OCI-LY1 (cell line): ENCODE data around the gene AICDA.

Experiments
- EZH2 ChIP-seq: fragments of 200-600 bp; sonication (generic), shearing (Covaris generic); IDR thresholded peaks from 2 replicates; pipeline ENCODE4 v1.8.0; 2017; ENCODE audit warnings: borderline replicate concordance, mixed run types, mild to moderate bottlenecking, antibody characterized with exemption, low read length, moderate library complexity, mixed read lengths
- TF ChIP-seq, protein P1 (sequence below): fragments of 200-600 bp; sonication (generic), shearing (Covaris generic); IDR thresholded peaks from 2 replicates; pipeline ENCODE4 v1.5.1; 2017; ENCODE audit warnings: mild to moderate bottlenecking, antibody characterized with exemption, low read length, moderate library complexity, mixed read lengths

DNA sequence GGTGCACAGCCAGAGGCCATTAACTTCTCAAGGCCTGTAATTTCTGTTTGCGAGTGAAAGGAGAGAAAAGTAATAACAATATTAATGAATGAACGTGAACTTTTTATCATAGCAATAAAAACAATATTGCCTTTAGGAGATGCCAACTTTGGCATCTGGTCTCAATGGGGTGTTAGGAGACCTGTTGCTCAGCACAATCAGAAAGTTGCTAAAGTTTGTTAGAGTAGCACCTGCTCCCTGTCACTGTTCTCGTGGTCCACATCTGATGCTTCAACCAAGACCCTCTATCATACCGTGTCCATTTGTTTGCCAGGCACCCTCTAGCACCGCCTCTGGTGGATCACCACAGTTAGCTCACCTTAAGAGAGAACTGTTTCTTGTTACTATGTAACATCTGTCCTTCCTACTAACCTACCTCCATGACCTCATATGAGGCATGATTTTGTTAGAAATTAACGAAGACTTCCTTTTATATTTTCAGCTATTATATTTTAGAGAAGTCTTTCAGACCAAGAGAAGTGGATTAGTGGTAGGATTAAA, 59.5 kb downstream of the AICDA start:
- TF ChIP-seq, protein P1, sequence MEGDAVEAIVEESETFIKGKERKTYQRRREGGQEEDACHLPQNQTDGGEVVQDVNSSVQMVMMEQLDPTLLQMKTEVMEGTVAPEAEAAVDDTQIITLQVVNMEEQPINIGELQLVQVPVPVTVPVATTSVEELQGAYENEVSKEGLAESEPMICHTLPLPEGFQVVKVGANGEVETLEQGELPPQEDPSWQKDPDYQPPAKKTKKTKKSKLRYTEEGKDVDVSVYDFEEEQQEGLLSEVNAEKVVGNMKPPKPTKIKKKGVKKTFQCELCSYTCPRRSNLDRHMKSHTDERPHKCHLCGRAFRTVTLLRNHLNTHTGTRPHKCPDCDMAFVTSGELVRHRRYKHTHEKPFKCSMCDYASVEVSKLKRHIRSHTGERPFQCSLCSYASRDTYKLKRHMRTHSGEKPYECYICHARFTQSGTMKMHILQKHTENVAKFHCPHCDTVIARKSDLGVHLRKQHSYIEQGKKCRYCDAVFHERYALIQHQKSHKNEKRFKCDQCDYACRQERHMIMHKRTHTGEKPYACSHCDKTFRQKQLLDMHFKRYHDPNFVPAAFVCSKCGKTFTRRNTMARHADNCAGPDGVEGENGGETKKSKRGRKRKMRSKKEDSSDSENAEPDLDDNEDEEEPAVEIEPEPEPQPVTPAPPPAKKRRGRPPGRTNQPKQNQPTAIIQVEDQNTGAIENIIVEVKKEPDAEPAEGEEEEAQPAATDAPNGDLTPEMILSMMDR, result peak; percentile 46; the same call in 1 of the 2 replicates
- no peak for TF ChIP-seq EZH2
